Activated T-helper 1 cell treated with Interleukin-2 at 50 U/mL for 16 hours (primary cell): ENCODE results near the gene CR2.
A peak's percentile ranks its signal among the peaks of the same experiment; 100 is the strongest.
"Not testable (repeated sequence)": the region's sequence is repeated elsewhere in the genome, so short reads cannot be mapped to it uniquely, and the experiment has no call there.

Experiments used
- DNase-seq: peaks from one replicate; pipeline ENCODE4 v3.0.0-alpha.2; 2020; ENCODE audit warnings: low read depth

CR2 gene

DNA sequence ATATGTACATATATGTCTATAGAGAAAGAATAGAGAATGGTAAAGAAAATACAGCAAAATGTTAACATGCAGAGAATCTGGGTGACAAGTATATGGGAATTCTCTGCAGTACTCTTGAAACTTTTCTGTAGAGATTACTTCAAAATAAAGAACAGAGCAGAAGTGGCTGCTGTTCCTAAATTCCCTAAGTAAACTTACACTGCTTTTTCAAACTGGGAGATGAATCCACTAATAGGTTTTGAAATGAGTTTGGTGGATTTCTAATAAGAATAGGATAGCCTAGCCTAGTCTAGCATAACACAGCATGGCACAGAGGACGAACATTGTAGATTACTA, 450 bp upstream of the CR2 start:
- DNase-seq, result no peak

DNA sequence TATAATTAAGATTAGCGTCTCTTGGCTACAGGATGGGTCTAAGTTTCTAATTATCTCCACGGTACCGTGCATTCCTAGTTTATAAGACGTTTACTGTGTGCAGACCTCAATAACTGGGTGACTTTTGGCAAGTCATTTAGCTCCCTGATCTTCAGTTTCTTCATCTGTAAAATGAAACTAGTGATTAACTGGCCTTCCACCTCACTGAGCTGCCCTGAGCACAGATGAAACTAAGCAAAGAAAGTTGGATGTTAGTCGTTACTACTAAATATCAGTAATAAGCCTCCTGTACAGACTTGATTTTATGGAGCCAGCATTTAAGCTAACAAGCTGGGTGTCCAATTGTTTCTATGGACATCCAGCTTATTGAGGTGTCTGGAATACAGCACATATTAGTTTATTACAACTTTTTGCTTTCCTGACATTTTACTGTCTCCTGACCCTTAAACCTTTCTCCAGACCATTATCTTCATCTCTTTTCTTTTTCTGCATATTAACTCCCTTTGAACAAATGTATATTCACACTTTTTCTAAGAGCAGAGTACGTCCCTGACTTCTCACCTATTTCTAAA, 1.1 kb downstream of the CR2 start:
- no peak for DNase-seq

DNA sequence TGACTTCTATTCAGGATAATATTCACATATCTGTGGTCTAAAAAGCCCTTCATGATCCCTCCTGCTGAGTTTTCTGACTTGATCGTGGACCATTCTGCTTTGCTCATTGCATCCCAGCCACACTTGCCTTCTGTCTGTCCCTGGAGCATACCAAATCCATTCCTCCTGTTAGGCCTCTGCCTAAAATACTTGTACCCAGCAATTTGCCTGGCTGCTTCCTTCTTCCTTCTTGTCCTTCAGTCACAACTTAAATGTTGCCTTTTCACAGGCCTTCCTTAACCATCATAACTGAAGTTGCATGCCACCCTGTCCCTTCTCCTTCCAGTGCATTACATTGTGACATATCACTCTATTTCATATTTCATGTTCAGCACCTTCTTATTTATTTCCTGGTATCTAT, 4.3 kb downstream of the CR2 start:
- DNase-seq, result no peak

DNA sequence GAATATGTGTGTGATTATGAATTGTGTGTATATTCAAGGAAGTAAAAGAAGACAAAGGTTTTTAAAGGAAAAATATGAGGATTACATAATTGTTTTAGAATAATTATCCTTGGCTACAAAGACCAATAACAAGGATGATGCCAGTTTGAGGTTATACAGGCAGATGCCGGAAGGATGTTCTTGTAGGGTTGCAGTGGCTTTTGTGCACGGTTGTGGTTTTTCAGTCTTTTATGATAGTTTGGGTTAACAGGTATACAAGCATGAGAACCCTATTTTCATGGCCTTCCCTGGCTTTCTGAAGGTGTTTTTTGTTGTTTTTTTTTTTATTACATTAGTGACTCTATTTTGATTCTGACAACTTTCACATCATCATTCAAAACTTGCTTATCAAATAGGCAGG, 4.9 kb downstream of the CR2 start:
- no peak for DNase-seq

DNA sequence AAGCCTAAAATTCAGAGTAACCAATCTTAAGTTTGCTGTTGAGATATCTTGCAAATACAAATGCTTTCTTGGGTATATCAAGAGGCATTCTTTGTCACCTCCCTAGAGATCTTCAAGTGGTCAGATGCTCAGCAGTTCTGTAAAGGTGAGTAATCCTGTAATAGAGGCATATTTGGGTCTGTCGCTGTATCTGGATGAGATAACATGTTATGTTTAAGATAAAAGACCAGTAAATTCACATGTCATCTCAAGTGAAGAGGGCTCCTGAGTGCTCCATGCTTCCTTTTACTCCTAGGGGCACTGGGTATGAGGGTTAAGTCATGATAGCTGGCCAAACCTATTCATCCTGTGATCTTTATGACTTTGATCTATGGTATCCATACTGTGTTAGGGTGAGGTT, 7.5 kb downstream of the CR2 start:
- no peak for DNase-seq

DNA sequence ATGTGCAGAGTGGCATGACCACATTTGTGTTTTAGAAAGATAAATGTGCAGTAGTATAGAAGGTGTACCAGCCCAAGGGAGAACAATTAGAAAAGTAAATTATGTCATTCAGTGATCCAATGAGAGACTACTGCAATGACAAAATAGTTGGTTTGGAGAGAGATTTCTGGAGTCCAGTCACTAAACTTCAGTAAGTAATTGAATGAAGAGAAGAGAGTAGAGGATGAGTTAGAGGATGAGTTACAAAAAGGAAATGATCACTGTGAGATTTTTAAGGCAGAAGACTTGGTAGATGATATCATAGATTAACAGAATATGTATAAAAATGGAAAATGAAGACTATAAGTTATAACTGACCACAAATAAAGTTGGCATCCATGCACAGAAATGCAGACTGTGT, 8.4 kb downstream of the CR2 start:
- DNase-seq, result no peak

DNA sequence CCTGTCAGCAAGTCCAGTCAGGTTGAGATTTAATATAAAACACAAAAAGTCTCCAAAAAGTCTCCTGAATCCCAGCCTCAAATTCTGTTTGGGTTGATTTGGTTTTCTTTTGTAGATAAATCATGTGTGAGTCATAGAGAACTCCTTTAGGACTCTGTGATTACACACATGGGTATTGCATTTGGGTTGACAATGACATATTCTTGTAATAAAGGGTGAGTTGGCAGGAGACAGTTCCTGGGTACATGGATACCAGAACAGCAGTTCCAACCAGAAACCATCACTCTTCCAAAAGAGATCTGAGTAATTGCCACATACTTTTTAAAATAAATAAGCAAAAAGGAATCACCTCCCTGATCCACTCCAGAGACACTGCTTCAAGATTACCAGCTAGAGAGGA, 8.9 kb downstream of the CR2 start:
- no peak for DNase-seq

DNA sequence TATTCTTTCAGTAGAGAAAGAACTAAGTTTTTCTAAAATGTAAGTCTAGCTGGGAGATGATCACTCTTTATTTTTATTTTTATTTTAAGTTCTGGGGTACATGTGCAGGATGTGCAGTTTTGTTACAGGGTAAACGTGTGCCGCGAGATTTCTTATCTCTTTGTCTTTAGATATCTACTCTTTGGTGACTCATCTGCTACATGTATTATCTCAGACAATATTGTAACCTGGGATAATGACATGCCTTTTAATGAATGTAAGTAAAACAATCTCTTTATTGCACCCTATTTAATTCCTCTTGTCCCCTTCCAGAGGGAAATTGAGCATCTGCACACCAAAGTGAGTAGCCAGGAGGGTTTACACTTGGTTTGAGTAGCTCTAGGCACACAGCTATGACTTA, 9.4 kb downstream of the CR2 start:
- no peak for DNase-seq

DNA sequence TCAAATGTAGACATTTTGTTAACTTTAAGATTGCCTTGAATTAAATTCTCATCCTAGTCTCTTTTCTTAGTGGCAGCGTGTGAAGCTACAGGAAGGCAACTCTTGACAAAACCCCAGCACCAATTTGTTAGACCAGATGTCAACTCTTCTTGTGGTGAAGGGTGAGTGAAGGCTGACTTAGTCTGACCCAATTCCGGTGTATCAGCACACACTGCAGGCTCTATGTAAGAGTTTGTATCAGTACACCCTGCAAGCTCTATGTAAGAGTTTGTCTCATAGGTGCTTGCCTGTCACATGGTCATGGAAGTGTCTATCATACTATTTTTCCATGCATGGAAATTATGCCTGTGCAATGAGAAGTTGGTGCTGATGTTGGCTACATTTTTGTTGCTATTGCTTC, 16.8 kb downstream of the CR2 start:
- DNase-seq, result no peak

DNA sequence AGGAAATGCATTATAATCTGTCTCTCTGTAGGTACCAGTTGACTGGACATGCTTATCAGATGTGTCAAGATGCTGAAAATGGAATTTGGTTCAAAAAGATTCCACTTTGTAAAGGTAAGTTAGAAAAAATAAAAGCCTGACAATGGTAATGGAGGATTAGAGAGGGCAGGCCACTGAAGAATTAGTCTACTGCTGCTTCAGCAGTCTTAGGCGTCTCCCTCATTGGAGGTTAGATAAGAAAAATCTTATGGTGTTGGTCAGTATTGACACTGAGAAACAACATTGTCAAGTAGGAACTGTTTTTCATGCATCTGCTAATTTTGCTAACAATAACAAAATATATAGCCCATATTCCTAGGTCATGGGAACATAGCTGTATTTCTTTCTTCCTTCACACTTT, 20.1 kb downstream of the CR2 start:
- no peak for DNase-seq

DNA sequence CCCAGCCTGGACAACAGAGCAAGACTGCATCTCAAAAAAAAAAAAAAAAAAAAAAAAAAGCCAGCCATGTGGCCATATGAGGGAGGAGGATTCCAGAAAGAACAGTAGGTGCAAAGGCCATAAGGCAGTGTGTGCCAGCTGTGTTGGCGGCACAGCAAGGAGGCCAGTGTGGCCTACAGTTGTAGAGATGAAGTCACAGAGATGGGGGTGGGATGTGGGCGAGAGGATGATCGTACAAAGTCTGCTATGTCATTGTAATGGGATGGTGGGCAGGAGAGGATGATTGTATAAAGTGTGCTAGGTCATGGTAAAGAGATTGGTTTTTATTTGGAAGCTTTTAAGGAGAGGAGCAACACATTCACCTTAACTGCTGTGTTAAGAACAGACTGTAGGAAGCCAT, 32.1 kb downstream of the CR2 start:
- DNase-seq, result no peak

DNA sequence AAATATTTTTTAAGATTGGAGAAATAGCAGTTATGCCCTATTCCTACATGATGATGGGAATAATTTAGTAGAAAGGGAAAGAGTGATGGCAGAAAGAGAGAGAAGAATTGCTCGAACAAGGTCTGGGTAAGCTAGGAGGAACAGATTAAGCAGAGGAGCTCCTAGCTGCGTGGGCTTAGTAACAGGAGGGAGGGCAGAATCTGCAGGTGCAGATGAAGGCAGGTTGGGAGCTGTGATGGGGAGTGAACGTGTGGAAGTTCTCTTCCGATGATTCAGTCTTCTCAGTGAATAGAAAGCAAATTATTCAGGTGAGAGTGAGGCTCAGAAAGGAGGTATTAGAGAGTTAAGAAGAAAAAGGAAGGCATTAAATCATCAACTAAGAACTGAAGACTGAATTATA, 33.5 kb downstream of the CR2 start:
- no peak for DNase-seq

DNA sequence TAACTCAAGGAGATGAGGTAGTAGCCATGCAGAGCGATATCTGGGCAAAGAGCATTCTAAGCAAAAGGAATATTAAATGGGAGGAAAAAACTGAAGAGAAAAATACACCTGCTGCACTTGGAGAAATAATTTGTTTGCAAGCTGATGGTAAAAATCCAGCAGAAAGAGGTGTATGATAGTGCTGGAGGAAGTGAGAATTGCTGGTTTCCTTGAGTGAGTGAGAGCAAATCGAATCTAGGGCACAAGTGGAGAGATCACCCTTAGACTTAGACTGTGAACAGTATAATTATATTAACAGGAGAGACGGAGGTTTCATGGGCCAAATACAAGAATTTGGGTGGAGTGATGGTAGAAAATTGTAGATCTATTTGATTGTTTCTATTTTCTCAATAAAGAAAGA, 39.1 kb downstream of the CR2 start:
- DNase-seq, result no peak

DNA sequence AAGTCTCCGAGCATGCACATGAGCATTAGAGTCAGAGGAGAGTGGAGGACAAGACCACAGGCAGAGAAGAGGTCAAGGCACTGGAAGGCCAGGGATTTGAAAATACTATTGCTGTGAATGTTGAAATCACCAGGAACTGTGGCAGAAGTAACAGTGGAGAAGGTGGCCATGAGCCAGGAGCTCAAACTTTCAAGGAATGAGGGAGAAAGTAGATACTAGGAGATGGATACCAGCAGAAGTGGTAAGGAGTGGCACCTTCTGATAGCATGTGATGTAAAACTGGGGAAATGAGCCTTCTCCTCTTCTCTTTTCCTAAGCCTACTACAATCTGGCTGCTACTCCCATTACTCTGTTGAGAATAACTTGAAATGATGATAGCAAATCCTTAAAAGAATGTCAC, 40.0 kb downstream of the CR2 start:
- DNase-seq, result no peak

DNA sequence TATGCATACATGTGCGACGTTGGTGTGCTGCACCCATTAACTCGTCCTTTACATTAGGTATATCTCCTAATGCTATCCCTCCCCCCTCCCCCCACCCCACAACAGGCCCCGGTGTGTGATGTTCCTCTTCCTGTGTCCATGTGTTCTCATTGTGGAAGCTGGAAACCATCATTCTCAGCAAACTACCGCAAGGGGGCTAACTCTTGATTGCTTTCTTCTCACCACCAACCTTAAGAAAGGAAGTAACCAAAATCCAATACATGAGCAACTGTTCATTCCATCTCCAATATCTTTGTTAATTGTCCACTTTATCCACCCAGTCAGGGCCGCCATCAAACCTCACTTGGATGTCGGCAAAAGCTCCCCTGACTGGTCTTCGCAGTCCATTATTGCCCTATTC, 41.2 kb downstream of the CR2 start:
- not testable (repeated sequence) for DNase-seq

DNA sequence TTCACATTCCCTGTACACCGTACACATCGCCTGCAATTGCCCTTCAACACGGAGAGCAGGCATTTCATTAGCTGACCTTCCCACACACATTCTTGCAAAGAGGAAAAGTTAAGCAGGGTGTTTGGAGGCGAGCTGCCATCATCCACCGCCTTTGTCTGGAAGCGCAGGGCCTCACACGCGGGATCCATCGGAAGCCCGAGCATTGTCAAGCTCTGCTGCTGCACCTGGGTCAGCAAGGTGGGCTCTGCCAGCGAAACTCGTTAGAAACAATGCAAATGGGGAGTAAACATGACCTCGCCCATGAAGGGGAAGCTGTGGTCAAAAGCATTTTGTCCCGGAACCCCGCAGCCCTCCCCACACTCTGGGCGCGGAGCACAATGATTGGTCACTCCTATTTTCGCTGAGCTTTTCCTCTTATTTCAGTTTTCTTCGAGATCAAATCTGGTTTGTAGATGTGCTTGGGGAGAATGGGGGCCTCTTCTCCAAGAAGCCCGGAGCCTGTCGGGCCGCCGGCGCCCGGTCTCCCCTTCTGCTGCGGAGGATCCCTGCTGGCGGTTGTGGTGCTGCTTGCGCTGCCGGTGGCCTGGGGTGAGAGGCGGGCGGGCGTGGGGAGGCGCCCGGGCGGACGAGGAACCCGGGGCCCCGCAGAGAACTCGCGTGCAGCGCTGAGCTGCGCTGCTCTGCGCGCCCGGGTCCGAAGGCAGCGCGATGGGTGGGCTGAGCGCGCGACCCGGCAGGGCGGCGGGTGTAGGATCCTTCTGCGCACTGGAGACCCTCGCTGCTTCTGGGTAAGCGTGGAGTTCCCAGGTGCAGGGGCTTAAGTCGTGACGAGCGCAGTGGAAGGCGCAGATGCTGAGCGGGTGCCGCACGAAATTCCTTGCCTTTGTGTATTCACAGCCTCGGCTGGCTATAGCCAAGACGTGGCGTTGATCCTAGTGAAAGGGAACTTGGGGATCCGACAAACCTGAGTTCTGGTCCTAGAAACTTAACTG, 42.0 kb downstream of the CR2 start, which contains the start of gene CR1:
Gene CR1, plus strand, starts transcription at position 357 of the 992 bp plus-strand sequence. Its CDS starts 111 bp downstream, at position 468.
- DNase-seq, result peak; percentile 9

DNA sequence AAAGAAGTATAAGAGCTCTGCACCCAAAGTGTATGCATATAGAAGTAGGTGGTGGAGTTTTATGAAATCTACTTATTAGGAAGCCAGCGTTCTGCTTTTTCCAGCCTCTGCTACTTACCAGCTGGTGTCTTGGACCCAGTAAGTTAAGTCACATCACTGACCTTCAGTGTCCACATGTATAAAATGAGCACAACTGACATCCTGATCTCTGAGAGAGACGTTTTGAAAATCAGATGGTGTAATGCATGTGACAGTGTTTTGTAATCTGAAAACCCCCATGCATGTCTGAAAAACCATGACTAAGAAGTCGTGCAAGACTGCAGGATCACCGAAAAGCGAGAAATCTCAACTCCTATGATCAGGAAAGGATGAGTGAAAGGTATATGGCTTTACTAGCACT, 43.8 kb downstream of the CR2 start:
- no peak for DNase-seq

DNA sequence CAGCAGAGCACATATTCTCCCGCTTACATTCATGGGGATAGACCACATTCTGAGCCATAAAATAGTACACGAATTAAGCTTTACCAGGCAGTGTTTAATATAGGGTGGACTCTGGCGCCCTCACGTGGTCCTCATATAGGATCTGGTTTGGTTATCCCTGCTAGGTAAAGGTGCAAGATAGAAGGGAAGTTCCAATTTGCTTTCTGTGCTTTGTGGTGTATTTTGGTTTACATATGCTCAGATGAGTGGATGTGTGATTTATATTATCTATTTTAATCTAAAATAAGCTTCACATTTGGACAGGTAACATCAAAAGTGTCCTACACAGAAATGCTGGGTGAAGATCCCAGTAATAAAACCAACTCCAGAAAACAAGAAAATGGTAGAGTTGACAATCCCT, 45.4 kb downstream of the CR2 start:
- peak; percentile 22 for DNase-seq

DNA sequence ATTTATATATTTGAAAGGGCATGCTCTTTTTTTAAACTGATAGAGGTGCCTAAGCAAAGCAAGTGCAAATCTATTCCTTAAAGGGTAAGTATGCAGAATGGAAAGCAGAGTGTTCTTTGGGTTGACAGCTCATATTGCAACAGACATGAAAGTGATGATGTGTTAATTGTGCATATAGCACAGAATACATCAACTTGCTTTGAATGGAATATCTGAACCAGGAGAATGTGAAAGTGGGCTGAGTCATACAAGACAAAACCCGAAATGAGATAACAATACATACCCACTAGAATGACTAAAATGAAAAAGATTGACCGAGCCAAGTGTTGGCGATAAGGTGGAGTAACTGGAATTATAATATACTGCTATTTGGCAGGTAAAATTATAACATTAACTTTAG, 46.2 kb downstream of the CR2 start:
- DNase-seq, result no peak

DNA sequence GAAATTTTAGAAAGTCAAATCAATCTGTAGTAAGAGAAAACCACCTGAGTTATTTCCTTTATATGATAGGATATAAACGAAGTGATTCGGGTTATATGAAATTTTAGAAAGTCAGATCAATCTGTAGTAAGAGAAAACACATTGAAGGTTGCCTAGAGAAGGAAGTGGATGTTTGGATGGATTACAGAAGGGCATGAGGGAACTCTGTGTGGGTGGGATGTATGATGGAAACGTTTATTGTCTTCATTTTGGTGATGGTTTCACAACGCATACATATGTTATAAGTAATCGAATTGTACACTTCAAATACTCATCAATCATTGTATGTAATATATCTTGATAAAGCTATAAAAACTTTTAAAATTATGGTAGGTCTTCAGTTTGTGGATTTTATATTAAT, 46.9 kb downstream of the CR2 start:
- no peak for DNase-seq

DNA sequence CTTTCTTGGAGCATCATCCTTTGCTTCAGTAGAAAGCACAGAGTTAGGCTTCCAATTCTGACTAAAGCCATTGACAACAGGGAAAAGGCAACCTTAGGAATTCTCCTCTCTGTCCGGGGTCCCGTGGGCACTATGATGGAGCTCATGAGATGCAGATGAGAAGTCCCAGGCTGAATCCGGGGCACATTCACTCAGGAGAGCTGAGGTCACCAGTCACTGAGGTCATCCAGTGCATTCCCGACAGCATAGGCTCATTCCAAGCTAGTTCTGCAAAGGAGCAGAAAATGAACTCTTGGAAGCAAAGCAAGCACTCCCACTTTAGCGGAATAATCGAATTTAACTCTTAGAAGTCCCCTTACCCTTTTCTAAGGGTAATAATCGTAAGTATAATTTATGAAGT, 48.6 kb downstream of the CR2 start:
- no peak for DNase-seq

DNA sequence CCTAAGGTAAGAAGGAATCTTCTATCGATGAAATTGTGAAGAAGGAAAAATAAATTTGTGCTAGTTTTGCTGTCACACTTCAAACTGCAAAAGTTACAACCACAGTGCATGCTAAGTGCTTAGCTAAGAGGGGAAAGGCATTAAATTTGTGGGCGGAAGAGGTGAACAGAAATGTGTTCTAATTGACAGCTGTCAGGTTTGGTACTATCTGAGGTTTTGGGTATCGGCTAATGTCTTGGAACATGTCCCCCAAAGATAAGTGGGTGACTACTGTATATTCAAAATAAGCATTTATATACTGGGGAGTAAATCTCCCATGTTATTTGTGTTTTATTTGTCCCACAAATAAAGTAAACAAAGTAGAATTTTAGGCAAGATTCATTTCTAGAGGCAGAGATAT, 49.8 kb downstream of the CR2 start:
- DNase-seq, result no peak

DNA sequence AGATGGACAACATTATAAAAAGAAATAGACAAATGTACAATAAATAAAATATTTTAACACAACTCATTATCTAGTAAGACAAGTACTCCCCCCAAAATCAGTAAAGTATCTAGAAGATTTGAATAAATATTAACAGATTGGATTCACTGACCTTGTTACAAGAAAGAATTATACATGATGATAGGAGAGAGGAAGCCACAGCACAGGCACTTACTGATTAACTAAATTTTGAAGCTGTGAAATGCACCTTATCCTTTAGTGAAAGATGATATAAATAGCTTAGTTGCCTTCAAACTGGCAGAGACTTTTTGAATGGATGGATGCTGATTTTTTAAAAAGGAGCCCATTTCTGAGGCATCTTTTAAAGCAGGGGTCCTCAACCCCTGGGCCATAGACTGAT, 50.3 kb downstream of the CR2 start:
- DNase-seq, result no peak

DNA sequence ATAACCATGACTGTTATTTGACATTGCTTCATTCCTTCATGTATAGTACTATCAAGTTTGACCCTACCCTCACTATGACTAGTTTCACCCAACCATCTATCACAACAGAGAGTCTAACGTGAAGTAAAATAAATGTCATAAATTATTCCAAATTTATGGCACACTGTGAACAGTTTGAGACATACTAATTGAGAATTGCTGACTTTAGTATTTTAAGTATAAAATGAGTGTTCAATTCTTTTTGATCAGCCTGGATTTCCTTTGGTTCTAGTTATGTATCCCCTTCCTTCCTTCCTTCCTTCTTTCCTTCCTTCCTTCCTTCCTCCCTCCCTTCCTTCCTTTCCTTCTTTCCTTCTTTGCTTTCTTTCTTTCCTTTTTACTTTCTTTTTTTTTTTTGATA, 56.3 kb downstream of the CR2 start:
- DNase-seq, result no peak
